Stimulated activated CD4-positive, alpha-beta T cell treated with anti-CD3 and anti-CD28 coated beads, Interleukin-1b, Interleukin-23, amount 100 ng/mL, for 4 hours (primary cell): ENCODE data around the gene MYL7.
"Not testable (repeated sequence)": the region's sequence is repeated elsewhere in the genome, so short reads cannot be mapped to it uniquely, and the experiment has no call there.

Source experiments
- DNase-seq, 2 donors: peaks; one replicate each; pipeline ENCODE4 v3.0.0-alpha.2; 2020; ENCODE audit warnings: low read depth in 2 of 2

The MYL7 gene

DNA sequence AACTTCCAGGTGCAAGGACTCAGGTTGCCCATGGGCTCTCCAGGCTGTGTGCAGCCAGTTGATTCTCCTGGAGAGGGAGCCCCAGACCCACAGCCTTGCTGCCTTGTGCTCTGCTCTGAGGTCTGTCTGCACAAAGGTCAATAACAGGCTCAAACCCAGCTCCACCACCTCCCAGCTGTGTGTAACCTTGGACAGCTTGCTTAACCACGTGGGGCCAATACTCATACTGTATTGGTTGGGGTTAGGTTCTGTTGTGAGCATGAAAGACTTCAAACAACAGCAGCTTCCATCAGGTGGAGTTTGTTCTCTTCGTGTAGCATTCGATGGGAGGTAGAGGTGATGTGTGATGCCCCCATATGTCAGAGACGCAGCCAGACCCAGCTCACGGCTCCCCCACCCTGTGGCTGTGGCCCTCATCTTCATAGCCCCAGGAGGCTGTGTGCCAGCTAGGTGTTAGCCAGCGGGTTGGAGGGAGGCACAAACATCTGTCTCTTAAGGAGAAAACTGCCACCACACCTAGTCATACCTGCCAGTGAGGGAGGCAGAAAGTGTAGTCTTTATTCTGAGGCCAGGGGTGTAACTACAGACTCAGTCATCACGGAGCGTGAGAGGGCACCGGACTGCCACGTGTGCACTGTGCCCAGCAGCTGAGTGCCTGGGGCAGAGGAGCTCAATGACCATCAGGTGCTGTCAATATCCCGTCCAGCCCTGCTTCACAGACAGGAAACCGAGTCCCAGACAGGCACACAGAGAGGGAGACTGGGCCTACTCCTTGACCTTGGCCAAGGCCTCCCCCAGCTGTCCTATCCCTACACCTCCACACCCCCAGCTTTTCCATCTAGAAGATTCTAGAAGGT is 9.7 kb downstream of the MYL7 start:
- no peak for DNase-seq

DNA sequence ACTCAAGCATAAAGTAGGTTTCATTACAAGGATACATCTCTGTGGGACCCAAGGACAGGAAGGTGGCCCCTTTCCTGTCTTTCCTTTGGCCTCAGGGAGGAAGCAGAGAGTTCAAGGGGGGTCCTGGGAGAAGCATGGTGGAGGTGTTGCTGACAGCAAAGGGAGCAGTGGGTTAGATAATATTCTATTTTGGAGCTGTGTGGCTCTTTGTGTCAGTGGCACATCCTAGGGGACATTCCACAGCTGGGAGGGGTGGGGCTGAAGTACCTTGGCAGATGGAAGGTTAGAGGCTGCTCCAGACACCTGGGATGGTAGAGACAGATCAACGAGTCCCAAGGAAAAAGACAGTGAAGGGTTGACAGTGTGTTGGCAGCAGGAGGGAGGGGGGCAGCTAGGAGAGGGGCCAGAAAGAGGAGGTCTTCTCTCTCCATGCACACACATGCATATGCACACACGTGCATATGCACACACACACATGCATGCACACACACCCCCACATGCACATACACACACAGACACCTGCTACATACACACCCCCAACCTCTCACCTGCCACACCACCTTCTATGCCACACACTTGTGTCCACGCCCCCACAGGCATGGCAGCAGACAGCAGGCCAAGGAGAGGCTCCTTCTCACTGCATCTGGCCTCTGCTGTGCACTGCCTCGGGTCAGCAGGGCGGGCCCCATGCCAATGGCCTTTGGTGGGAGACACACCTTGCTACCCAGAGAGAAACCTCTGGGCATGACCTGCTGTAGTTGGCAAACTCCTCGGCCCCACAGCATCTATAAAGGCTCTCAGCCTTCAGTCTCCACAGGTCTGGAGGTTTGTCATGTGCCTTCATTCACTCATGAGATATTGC is 12.2 kb downstream of the MYL7 start:
- DNase-seq = no peak

DNA sequence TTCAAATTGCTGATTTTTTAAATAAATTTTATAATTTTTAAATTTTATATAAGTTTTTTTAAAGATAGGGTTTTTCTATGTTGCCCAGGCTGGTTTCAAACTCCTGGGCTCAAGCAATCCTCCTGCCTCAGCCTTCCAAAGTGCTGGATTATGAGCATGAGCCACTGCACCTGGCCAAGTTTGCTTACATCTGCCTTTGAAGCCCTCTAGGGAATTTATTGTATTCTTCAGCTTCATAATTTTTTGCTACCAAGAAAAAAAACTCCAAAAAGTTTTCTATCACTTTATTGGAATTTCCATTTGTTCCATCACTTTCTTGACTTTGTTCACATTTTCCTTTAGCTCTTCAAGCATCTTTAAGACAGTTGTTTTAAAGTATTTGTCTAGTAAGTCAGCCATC is 14.0 kb downstream of the MYL7 start:
- DNase-seq = no peak

DNA sequence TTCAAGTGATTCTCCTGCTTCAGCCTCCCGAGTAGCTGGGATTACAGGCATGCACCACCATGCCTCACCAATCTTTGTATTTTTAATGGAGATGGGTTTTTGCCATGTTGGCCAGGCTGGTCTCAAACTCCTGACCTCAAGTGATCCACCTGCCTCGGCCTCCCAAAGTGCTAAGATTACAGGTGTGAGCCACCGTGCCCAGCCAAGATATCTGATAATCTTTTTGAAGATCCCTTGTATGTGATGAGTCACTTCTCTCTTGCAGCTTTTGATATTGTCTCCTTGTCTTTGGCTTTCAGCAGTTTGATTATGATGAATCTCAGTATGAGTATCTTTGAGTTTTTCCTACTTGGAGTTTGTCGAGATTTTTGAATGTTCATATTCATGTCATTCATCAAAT is 14.6 kb downstream of the MYL7 start:
- not testable (repeated sequence) for DNase-seq

DNA sequence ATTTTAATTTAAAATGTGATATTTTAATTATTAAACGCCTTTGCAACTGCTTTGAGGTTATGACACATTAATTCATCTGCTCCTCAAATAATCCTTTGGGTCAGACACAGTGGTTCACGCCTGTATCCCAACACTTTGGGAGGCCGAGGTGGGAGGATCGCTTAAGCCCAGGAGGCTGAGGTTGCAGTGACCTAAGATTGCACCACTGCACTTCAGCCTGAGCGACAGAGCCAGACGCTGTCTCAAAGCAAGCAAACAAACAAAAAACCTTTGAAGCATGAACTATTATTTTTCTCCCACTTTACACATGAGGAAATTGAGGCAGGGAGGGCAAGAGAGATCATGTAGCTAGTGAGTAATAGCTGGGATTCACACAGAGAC is 16.3 kb downstream of the MYL7 start:
- no peak for DNase-seq

DNA sequence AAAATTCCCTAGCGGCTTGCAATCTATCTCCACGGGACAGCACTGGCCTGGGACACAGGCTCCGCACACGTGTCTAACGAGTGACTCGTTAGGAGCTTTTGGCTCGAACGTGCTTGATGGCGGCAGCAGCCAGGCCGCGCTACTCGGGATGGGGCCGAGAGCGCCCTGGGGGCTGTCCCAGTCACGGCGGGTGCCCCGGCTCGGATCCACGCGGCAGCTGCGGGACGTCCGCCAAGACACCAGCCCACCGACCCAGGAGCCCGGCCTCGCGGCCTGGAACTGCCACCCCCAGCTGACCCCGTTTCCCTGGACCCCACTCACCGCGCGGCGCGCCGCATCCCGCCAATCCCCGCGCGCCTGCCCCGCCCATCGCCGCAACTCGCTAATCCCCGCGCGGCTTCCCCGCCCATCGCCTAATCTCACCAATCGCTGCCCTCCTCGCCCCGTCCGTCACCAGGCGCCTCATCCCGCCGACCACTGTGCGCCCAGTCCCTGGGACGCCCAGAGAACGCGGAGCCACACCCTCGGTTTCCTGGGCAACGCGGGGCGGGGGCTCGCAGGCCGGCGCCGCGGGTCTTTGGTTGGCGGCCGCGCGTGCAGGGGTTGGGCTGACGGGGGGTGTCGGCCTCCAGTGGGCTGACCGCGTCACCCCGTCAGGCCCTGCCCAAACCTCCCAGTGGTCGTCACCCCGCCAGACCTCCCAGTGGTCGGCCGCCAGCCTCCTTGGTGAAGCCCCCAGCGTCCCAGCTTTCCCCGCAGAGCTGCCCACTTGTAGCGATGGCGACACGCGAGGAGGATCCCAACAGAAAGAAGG is 17.7 kb downstream of the MYL7 start, which contains the start of gene POLD2:
Gene POLD2 (minus strand): TSS at position 359 of the 814 bp plus-strand sequence. CDS start 1,495 bp downstream, outside the sequence.
- peak; percentile 94 to 98 for DNase-seq

DNA sequence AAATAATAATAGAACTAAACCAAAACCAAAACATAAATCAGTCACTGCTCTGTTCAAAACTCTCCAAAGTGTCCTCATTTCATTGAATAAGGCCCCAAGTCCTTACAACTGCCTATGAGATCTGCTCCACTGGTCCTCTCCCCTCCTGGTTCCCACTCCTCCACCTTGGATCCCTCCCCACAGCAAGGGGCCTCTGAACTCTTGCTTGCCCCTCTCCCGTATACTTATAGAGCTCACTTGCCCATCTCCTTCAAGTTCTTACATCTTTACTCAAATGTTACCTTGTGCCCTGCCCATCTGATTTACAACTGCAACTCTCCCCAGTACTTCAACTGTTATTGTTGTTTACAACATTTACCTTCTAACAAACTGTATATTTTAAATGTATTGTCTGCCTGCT is 18.6 kb downstream of the MYL7 start:
- no peak for DNase-seq

DNA sequence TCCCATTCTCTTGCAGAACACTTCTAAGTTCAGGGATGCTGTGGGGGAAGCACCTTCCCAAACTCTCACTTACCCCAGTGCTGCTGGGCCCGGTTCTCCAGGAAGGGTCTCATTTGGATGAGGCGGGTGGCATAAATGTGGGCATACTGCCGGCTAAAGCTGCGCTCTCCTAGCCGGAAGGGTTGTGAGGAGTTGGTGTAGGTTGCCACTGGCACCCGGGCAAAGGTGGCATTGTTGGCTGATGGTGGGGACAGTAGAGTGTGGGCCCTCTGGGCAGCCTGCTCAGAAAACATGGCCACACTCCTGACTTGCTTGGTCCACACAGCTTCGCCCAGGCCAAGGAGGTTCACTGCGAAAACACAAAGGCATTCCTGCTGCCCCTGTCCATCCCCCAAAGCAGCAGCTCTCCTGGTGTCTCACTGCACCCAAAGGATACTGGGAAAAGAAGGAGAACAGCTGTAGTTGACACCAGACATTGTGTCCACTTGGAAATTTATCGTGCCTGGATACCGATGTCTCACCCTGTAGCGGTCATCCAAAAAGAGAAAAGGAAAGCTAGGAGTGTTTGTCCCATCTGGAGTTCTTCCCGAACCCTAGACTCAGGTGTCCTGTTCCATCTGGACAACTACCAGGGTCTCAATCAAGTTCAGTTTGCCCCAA is 19.2 kb downstream of the MYL7 start:
- no peak for DNase-seq

DNA sequence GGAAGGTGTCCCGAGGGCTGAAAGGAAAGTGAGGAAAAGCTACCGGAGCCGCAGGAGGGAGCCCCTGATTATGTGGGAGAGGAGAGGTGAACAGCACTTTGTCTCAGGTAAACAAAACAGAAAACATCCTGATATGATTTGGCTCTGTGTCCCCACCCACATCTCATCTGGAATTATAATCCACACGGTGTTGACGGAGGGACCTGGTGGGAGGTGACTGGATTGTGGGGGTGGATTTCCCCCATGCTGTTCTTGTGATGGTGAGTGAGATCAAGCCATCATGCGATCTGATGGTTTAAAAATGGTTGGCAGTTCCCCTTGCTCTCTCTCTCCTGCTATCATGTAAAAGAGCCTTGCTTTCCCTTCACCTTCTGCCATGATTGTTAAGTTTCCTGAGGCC is 20.7 kb downstream of the MYL7 start:
- DNase-seq = no peak

DNA sequence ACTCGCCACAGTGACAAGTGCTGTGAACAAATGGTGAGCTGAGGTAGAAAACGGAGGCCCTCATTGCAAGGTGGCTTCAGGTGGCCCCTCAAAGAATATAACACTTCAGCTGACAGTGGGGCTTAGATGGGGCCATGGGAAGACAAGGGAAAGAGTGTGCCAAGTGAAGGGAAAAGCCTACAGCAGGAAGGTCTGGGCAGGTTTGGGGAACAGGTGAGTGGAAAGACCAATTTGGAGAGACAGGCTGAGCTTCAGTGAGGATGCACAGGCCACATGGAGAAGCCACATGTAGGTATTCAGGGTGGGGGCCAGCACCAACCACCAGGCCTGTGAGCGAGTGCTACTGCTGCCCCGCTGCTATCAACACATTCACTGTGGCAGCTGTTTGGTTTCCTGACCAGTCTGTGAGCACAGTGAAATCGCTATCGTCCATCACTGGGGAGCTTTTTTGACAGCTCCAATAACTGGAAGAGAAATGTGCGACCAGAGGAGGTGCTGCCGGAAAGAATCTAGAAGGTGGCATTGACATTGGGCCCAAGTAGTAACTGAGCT is 21.2 kb downstream of the MYL7 start:
- DNase-seq = no peak

DNA sequence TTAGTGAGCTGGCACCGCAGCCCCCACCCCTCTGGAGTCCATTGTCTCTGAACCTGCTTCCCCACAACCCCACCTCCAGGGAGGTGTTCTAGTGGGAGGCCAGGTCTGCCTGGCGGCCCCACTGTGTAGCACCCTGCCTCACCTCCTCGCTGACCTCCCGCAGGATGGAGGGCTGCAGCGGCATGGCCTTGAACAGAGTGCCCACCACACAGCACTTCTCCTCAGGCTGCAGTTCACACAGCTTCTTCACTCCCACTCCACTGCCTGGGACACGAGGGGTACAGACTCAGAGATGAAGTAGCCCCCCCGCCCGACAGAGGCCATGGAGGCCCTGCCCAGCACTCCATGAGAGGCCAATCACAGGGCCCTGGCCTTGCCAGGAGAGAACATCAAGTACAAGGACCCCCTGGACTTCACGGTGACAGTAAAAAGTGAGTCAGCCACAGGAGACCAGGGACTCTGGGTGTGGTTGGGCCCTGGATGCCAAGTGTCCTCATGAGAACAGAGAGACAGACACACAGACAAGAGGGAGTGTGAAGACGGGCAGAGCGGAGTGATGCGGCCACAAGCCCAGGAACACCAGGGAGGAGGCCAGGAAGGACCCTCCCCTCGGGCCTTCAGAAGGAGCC is 23.2 kb downstream of the MYL7 start:
- DNase-seq = no peak

DNA sequence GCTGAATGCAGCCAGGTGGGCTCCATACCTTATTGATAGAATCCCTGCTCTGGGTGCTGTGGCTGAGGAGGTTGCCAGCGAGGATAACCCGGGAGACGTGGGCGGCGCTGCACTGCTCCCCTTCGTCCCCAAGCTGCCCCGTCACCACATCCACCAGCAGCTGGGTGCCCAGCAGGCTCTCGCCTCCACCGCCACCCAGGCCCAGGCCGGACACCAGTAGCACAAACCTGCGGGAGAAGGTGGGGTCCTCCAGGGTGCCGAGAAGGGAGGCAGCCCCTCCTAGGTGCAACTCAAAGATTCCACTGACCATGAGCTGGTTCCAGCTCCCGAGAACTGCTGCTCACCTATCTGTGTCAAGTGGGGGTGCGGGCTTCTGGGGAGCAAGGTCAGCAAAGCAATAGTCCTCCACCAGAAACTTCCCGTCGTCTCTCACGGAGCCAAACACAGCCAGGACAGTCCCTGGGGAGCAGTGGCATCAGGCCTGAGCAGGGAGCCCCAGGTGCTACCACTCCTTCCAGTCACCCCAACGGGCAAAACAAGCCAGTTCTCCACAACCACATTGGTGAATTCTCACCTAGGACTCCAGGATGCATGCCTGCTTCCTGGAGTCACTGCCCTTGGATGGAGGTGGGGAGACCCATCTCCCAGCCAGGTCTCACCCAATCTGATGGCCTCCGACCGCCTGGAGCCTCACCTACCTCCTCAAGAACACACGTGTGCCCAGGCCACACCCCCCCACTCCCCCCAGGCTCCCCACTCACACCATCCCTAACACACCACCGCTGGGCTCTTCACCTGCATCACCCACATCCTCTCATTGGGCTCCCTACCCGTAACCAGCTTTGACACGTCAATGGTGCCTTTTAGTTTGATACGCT is 24.1 kb downstream of the MYL7 start:
- DNase-seq = no peak

DNA sequence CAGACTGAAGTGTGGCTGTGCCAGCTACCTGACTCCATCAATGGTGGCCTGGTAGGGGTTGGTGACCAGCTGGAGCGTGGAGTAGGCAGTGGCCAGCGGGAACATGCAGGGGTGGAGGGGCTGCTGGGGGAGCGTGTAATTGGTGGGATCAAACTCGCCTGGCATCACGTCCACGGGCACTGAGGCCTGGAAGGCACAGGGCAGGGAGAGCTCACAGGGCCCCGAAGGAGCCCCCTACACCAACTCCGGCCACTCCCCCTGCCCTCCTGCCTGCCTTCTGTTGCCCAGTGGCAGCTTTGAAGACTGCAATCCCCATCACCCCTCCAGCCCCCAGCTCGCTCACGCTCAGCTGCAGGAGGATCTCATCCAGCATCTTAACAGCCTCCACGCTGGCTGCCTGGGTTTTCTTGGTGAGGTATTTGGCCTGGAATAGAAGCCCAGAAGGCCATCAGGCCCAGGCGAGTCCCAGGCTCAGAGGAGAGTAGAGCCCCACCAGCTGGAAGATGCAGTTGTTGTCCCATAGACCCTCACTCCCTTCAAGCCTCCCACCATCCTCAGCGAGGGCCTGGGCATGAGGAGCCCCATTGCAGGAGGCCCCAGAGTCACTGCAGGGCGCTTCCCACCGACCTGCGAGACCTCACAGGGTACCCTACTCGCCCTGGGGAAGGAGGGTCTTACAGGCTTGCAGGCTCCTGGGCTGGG is 24.9 kb downstream of the MYL7 start:
- DNase-seq = no peak

DNA sequence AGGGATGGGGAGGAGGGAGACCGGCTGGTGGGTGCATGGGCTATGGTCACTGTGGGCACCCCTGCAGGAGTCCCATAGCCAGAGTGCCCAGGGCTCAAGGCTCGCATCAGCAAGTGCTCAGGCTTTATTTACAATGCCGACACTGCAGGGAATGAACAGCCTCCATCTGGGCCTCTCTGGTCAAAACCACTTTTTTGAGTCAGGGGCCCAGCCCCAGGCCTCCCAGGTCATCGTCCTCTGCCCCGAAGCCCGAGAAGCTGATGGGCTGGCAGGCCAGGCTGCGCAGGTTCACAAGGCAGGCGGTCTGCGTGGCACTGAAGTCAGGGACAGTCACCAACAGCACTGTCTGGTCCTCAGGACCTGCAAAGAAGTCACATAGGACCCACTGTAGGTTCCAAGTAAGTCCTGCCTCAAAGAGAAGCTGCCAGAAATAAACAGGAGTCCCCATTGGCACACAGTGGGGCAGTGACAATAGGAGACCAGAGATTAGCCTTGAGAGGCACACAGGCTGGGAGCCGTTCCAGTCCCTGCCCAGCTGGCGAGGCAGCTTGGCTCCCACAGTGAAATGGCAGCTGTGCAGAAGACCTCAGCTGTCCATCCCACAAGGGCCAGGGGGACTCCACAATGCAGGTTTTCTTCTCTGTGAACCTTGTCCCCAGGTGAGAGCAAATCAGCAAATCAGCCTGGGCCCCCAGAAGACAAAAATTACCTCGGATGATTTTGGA is 26.4 kb downstream of the MYL7 start:
- no peak for DNase-seq

DNA sequence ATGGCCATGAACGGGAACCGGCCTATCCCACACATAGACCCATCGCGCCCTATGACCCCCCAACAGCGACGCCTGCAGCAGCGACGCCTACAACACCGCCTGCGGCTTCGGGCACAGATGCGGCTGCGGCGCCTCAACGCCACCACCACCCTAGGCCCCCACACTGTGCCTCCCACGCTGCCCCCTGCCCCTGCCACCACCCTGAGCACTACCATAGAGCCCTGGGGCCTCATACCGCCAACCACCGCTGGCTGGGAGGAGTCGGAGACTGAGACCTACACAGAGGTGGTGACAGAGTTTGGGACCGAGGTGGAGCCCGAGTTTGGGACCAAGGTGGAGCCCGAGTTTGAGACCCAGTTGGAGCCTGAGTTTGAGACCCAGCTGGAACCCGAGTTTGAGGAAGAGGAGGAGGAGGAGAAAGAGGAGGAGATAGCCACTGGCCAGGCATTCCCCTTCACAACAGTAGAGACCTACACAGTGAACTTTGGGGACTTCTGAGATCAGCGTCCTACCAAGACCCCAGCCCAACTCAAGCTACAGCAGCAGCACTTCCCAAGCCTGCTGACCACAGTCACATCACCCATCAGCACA is 27.3 kb downstream of the MYL7 start:
- no peak for DNase-seq

DNA sequence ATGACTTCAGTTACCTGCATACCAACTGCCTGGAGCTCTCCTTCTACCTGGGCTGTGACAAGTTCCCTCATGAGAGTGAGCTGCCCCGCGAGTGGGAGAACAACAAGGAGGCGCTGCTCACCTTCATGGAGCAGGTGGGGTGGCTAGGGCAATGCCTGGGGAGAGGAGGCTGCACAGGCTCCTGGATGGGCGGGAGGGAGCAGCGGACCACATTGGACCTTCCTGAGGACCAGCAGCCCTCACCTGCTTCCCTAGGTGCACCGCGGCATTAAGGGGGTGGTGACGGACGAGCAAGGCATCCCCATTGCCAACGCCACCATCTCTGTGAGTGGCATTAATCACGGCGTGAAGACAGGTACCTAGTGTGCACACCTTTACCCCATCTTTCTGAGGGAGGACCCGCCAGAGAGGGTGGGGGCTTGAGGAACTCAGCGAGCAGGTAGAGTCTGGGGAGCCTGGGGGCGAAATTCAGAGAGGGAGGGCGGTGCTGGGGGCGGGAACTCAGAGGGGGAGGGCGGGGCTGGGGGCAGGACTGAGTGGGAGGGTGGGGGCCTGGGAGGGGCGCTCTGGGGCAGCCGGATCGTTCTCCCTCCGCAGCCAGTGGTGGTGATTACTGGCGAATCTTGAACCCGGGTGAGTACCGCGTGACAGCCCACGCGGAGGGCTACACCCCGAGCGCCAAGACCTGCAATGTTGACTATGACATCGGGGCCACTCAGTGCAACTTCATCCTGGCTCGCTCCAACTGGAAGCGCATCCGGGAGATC is 28.0 kb downstream of the MYL7 start:
- DNase-seq = no peak
